ENCODE data around the gene MAPRE3. TPM values are rescaled to one million over a fixed set of nuclear protein-coding genes. Genes with fewer than 3 reads are reported as not detected.

MAPRE3 gene
- total RNA-seq, 1 donor from 2014 or later: 16.3 TPM

DNA sequence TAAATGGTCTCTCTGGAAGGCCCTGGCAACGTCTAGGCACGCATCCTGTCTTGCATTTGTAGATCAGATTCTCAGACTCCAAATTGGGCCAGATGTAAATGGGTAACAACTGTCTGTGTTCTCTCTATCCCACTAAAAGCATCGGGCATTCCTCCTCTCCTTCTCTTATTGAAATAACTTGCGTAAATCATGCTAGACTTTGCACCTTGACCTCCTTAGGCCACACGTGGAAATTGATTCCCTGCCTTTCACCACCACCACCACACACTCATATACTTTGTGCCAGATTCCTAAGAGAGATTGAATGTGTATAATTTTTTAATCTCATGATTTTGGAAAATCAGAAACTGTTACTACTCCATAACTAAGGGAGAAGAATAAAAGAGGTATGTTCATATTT is 21.3 kb downstream of the MAPRE3 start:
- TF ChIP-seq CTCF (conservative IDR thresholded peaks at IDR 0.05): no peak
- H3K4me3 Mint-ChIP-seq: no peak overlapping the region
- H3K9me3 Mint-ChIP-seq: no peaks in the 10 kb centered on the region
- H3K36me3 Mint-ChIP-seq (ENCODE audit: low read depth): no peaks in the 10 kb centered on the region
- no peak for DNase-seq (ENCODE audit: low read depth, low spot score)
- H3K4me1 Mint-ChIP-seq: no peaks in the 10 kb centered on the region
- H3K27ac Mint-ChIP-seq (ENCODE audit: unreplicated experiment): no peak overlapping the region
- no peaks in the 10 kb centered on the region for H3K27me3 Mint-ChIP-seq (ENCODE audit: low read depth)

GRCh38 chr2:26993768-26994167 is 23.3 kb downstream of the MAPRE3 start:
- Mint-ChIP-seq H3K4me3 (no peak overlapping the region), H3K27ac (ENCODE audit: unreplicated experiment) (no peak overlapping the region), H3K36me3 (ENCODE audit: low read depth) (no peaks in the 10 kb centered on the region), H3K27me3 (ENCODE audit: low read depth) (no peaks in the 10 kb centered on the region), H3K4me1 (peaks cover 6% of the 10 kb centered on the region), H3K9me3 (no peaks in the 10 kb centered on the region)
- no peak for DNase-seq (ENCODE audit: low read depth, low spot score)
- TF ChIP-seq CTCF (conservative IDR thresholded peaks at IDR 0.05): no peak

DNA sequence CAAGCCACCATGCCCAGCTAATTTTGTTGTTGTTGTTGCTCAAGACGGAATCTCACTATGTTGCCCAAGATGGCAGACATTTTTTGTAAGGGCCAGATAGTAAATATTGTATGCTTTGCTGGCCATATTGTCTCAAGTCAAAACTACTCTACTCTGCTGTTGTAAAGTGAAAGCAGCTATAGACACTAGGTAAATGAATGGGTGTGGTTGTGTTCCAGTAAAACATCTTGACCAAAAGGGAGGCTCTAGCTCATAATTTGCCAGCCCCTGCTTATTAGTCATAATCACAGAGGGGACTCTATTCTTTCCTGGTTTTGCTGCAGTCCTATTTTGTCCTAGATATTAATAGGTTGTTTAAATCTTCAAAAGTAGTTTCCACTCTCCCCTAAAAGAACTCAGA is 24.5 kb downstream of the MAPRE3 start:
- DNase-seq (ENCODE audit: low read depth, low spot score): no peak
- H3K4me1 Mint-ChIP-seq: peaks cover 6% of the 10 kb centered on the region
- H3K36me3 Mint-ChIP-seq (ENCODE audit: low read depth): no peaks in the 10 kb centered on the region
- H3K4me3 Mint-ChIP-seq: no peak overlapping the region
- no peaks in the 10 kb centered on the region for H3K9me3 Mint-ChIP-seq
- TF ChIP-seq CTCF (conservative IDR thresholded peaks at IDR 0.05): no peak
- no peaks in the 10 kb centered on the region for H3K27me3 Mint-ChIP-seq (ENCODE audit: low read depth)
- no peak overlapping the region for H3K27ac Mint-ChIP-seq (ENCODE audit: unreplicated experiment)

DNA sequence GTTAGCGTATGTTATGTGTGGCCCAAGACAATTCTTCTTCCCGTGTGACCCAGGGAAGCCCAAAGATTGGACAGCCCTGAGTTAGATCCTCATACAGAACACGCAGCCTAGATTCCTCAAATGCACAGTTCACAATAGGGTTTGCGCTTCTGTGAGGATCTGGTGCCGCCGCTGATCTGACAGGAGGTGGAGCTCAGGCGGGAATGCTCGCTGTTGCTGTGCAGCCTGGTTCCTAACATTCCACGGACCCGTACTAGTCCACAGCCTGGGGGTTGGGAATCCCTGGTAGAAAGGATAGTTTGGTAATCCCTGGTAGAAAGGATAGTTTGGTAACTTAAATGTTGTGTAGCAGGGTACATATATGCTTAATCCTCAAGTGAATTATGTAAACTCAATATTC is 27.0 kb downstream of the MAPRE3 start:
- no peaks in the 10 kb centered on the region for H3K36me3 Mint-ChIP-seq (ENCODE audit: low read depth)
- no peak overlapping the region for H3K4me3 Mint-ChIP-seq
- TF ChIP-seq CTCF (conservative IDR thresholded peaks at IDR 0.05): no peak
- H3K27ac Mint-ChIP-seq (ENCODE audit: unreplicated experiment): no peak overlapping the region
- DNase-seq (ENCODE audit: low read depth, low spot score): no peak
- H3K27me3 Mint-ChIP-seq (ENCODE audit: low read depth): no peaks in the 10 kb centered on the region
- peaks cover 6% of the 10 kb centered on the region for H3K4me1 Mint-ChIP-seq
- no peaks in the 10 kb centered on the region for H3K9me3 Mint-ChIP-seq

GRCh38 chr2:26998323-26998722 is 27.9 kb downstream of the MAPRE3 start:
- peaks cover 6% of the 10 kb centered on the region for H3K4me1 Mint-ChIP-seq
- no peak for DNase-seq (ENCODE audit: low read depth, low spot score)
- H3K27ac Mint-ChIP-seq (ENCODE audit: unreplicated experiment): no peak overlapping the region
- H3K27me3 Mint-ChIP-seq (ENCODE audit: low read depth): no peaks in the 10 kb centered on the region
- H3K4me3 Mint-ChIP-seq: no peak overlapping the region
- H3K9me3 Mint-ChIP-seq: no peaks in the 10 kb centered on the region
- H3K36me3 Mint-ChIP-seq (ENCODE audit: low read depth): no peaks in the 10 kb centered on the region
- no peak for TF ChIP-seq CTCF (conservative IDR thresholded peaks at IDR 0.05)

GRCh38 chr2:27000228-27000627 is 29.8 kb downstream of the MAPRE3 start:
- Mint-ChIP-seq H3K9me3 (no peaks in the 10 kb centered on the region), H3K27me3 (ENCODE audit: low read depth) (no peaks in the 10 kb centered on the region), H3K4me3 (no peak overlapping the region), H3K27ac (ENCODE audit: unreplicated experiment) (no peak overlapping the region), H3K4me1 (peaks cover 6% of the 10 kb centered on the region), H3K36me3 (ENCODE audit: low read depth) (no peaks in the 10 kb centered on the region)
- TF ChIP-seq CTCF (conservative IDR thresholded peaks at IDR 0.05): no peak
- DNase-seq (ENCODE audit: low read depth, low spot score): no peak
